H1 (cell line): ENCODE measurements around the gene ATXN2. TPM values are rescaled to one million over a fixed set of nuclear protein-coding genes. Genes with fewer than 3 reads are reported as not detected.

Source experiments
- CTCF ChIA-PET: fragments of 300-600 bp; sonication (Branson Sonifier 250); formaldehyde crosslinking; loops from one replicate; lab custom pipeline; 2021; ENCODE audit not compliant: partially characterized antibody; lab: Charles Lee
- POLR2A ChIA-PET: fragments of 300-600 bp; sonication (Branson Sonifier 250); formaldehyde crosslinking; loops from one replicate; lab custom pipeline; 2021; ENCODE audit warnings: inconsistent platforms; ENCODE audit not compliant: partially characterized antibody; lab: Charles Lee
- DNase-seq, 2 experiments: peaks; one replicate each; pipeline versions ENCODE4 v3.0.0 to v3.0.0-alpha.2; 2010 to 2022; ENCODE audit warnings: low spot score in 2 of 2, low read depth in 1 of 2, mixed read lengths in 1 of 2
- FAIRE-seq: peaks from 2 replicates; lab custom pipeline; 2011; peaks lifted over from hg19 to GRCh38; lab: Jason Lieb, UNC
- H2AFZ ChIP-seq: 2 replicates; pipeline ENCODE4 v1.8.1; 2012; ENCODE audit warnings: low read length, inconsistent platforms
- H2AK5ac ChIP-seq: 2 replicates; pipeline ENCODE4 v1.6.1; 2013; ENCODE audit warnings: low read depth, low read length
- H2BK120ac ChIP-seq: replicated peaks from 2 replicates; pipeline ENCODE3; 2013; ENCODE audit warnings: low read depth, low read length, inconsistent platforms
- H2BK12ac ChIP-seq: 2 replicates; pipeline ENCODE4 v1.6.1; 2013; ENCODE audit warnings: low read depth, low read length
- H2BK15ac ChIP-seq: 2 replicates; pipeline ENCODE4 v1.6.1; 2013; ENCODE audit warnings: low read length
- H2BK20ac ChIP-seq: 2 replicates; pipeline ENCODE4 v1.6.1; 2013; ENCODE audit warnings: low read length
- H2BK5ac ChIP-seq: 2 replicates; pipeline ENCODE4 v1.6.1; 2013; ENCODE audit warnings: low read depth, low read length
- H3K14ac ChIP-seq: 2 replicates; pipeline ENCODE4 v1.6.1; 2013; ENCODE audit warnings: inconsistent platforms; ENCODE audit not compliant: insufficient read length
- H3K18ac ChIP-seq: 2 replicates; pipeline ENCODE4 v1.6.1; 2013; ENCODE audit warnings: low read length; ENCODE audit errors: extremely low read depth
- H3K23ac ChIP-seq: 2 replicates; pipeline ENCODE4 v1.6.1; 2013; ENCODE audit warnings: inconsistent platforms; ENCODE audit not compliant: insufficient read length
- H3K23me2 ChIP-seq: 2 replicates; pipeline ENCODE4 v1.6.1; 2013; ENCODE audit warnings: low read depth, low read length
- H3K27ac ChIP-seq: 2 replicates; pipeline ENCODE4 v1.6.1; 2011; ENCODE audit warnings: low read depth, low read length, inconsistent platforms
- H3K27me3 ChIP-seq, 4 experiments: replicated peaks in 1 of 4; 1 replicate in 1 of 4; 2 replicates in 3 of 4; pipeline versions ENCODE4 v1.6.1 to v1.8.1; 2011 to 2013; ENCODE audit warnings: low read length in 3 of 4, mild to moderate bottlenecking in 3 of 4, inconsistent platforms in 2 of 4, mixed read lengths in 2 of 4, moderate library complexity in 1 of 4; ENCODE audit not compliant: control insufficient read depth in 3 of 4, insufficient read depth in 3 of 4; ENCODE audit errors: extremely low read depth in 1 of 4
- H3K36me3 ChIP-seq, 4 experiments: 2 replicates each; pipeline versions ENCODE4 v1.6.1 to v1.8.1; 2011 to 2013; ENCODE audit warnings: mild to moderate bottlenecking in 4 of 4, low read length in 3 of 4, moderate library complexity in 2 of 4, control low read depth in 1 of 4, inconsistent platforms in 1 of 4; ENCODE audit not compliant: insufficient read depth in 4 of 4, control insufficient read depth in 2 of 4
- H3K4ac ChIP-seq: replicated peaks from 2 replicates; pipeline ENCODE3; 2013; ENCODE audit warnings: low read length, low read depth, mixed read lengths, inconsistent platforms; ENCODE audit not compliant: insufficient read length
- H3K4me1 ChIP-seq, 4 experiments: replicated peaks in 1 of 4; 1 replicate in 1 of 4; 2 replicates in 3 of 4; pipeline versions ENCODE4 v1.6.1 to v1.8.1; 2011 to 2013; ENCODE audit warnings: low read length in 3 of 4, inconsistent platforms in 2 of 4, mixed read lengths in 1 of 4; ENCODE audit not compliant: insufficient read depth in 4 of 4, control insufficient read depth in 3 of 4
- H3K4me2 ChIP-seq, 2 experiments: 2 replicates each; pipeline versions ENCODE4 v1.6.1 to v1.8.1; 2011 to 2013; ENCODE audit warnings: low read depth in 2 of 2, low read length in 2 of 2, control low read depth in 1 of 2, inconsistent platforms in 1 of 2, mild to moderate bottlenecking in 1 of 2; ENCODE audit not compliant: insufficient read depth in 1 of 2
- H3K4me3 ChIP-seq, 4 experiments: fragments of 200-600, 300-600 bp in 1 of 4; sonication (generic), shearing (Covaris generic), sonication (Bioruptor Twin) in 1 of 4; 2 replicates each; pipeline versions ENCODE4 v1.5.1 to v1.8.1; 2011 to 2016; ENCODE audit warnings: low read length in 4 of 4, low read depth in 3 of 4, control low read depth in 2 of 4, inconsistent platforms in 2 of 4, mild to moderate bottlenecking in 2 of 4, mixed read lengths in 1 of 4, moderate library complexity in 1 of 4; ENCODE audit not compliant: insufficient read depth in 2 of 4; ENCODE audit errors: extremely low read depth in 1 of 4
- H3K56ac ChIP-seq: replicated peaks from 2 replicates; pipeline ENCODE3; 2013; ENCODE audit warnings: low read depth, mild to moderate bottlenecking, mixed read lengths, low read length, inconsistent platforms; ENCODE audit not compliant: insufficient read length
- H3K79me1 ChIP-seq: 2 replicates; pipeline ENCODE4 v1.6.1; 2013; ENCODE audit warnings: low read depth, low read length, control low read depth
- H3K79me2 ChIP-seq, 2 experiments: 2 replicates each; pipeline versions ENCODE4 v1.6.1 to v1.8.1; 2012 to 2013; ENCODE audit warnings: low read length in 2 of 2, mild to moderate bottlenecking in 2 of 2, inconsistent platforms in 1 of 2; ENCODE audit not compliant: insufficient read depth in 2 of 2, control insufficient read depth in 1 of 2
- H3K9ac ChIP-seq, 4 experiments: replicated peaks in 1 of 4; 1 replicate in 1 of 4; 2 replicates in 3 of 4; pipeline versions ENCODE4 v1.6.1 to v1.8.1; 2011 to 2013; ENCODE audit warnings: low read depth in 3 of 4, low read length in 3 of 4, control low read depth in 2 of 4, mild to moderate bottlenecking in 2 of 4, moderate library complexity in 2 of 4, inconsistent platforms in 1 of 4; ENCODE audit errors: extremely low read depth in 1 of 4
- H3K9me3 ChIP-seq, 2 experiments: 2 replicates each; pipeline versions ENCODE4 v1.6.1 to v1.8.1; 2012 to 2013; ENCODE audit warnings: mild to moderate bottlenecking in 2 of 2, moderate library complexity in 2 of 2, control low read depth in 1 of 2, inconsistent platforms in 1 of 2, low read depth in 1 of 2, low read length in 1 of 2, mixed read lengths in 1 of 2; ENCODE audit not compliant: insufficient read depth in 2 of 2
- H4K20me1 ChIP-seq, 2 experiments: replicated peaks in 1 of 2; 2 replicates each; pipeline versions ENCODE3 to v1.8.1; 2011 to 2013; ENCODE audit warnings: inconsistent platforms in 2 of 2, low read length in 2 of 2, mild to moderate bottlenecking in 1 of 2; ENCODE audit not compliant: insufficient read depth in 2 of 2, control insufficient read depth in 1 of 2
- H4K5ac ChIP-seq: 2 replicates; pipeline ENCODE4 v1.6.1; 2013; ENCODE audit warnings: low read length, low read depth, mixed read lengths, inconsistent platforms; ENCODE audit not compliant: insufficient read length
- H4K8ac ChIP-seq: 2 replicates; pipeline ENCODE4 v1.8.0; 2013; ENCODE audit warnings: mild to moderate bottlenecking, moderate library complexity, low read length, inconsistent platforms; ENCODE audit not compliant: insufficient read depth; ENCODE audit errors: extremely low read depth
- H4K91ac ChIP-seq: replicated peaks from 2 replicates; pipeline ENCODE3; 2013; ENCODE audit warnings: low read length, mixed read lengths, inconsistent platforms; ENCODE audit not compliant: insufficient read length
- BACH1 ChIP-seq: IDR thresholded peaks from 2 replicates; pipeline ENCODE4 v1.6.1; 2012; ENCODE audit warnings: low read length, improper control_type of control experiment
- CREB1 ChIP-seq: IDR thresholded peaks from 2 replicates; pipeline ENCODE4 v1.6.1; 2012; ENCODE audit warnings: inconsistent platforms
- EP300 ChIP-seq, 2 experiments: IDR thresholded peaks; 1 replicate in 1 of 2; 2 replicates in 1 of 2; pipeline ENCODE4 v1.6.1; 2011 to 2012; ENCODE audit warnings: low read depth in 2 of 2, low read length in 2 of 2, mild to moderate bottlenecking in 2 of 2, borderline replicate concordance in 1 of 2, inconsistent platforms in 1 of 2, moderate library complexity in 1 of 2
- RXRA ChIP-seq: IDR thresholded peaks from 2 replicates; pipeline ENCODE4 v1.6.1; 2011; ENCODE audit warnings: low read depth, mild to moderate bottlenecking, low read length, moderate library complexity; ENCODE audit not compliant: insufficient read depth
- SP2 ChIP-seq: IDR thresholded peaks from 2 replicates; pipeline ENCODE4 v1.6.1; 2012; ENCODE audit warnings: mild to moderate bottlenecking, low read length, inconsistent platforms
- TCF12 ChIP-seq: IDR thresholded peaks from 2 replicates; pipeline ENCODE4 v1.6.1; 2011; ENCODE audit warnings: low read depth, mild to moderate bottlenecking, low read length
- WGBS, 2 experiments: shearing (Covaris generic) in 1 of 2; methylation state at CpG; one replicate each; pipeline versions ENCODE4 v1.1.6 to v1.1.7; 2013 to 2015; ENCODE audit warnings: low lambda C conversion rate in 2 of 2, mixed read lengths in 2 of 2, inconsistent platforms in 1 of 2, low coverage in 1 of 2, missing lambda C conversion rate in 1 of 2; ENCODE audit not compliant: insufficient replicate concordance in 2 of 2, insufficient coverage in 1 of 2, insufficient read length in 1 of 2; ENCODE audit errors: extremely low coverage in 1 of 2, missing lambda C conversion rate in 1 of 2; 5-methylcytosine and 5-hydroxymethylcytosine counted together
- polyA plus RNA-seq, 7 experiments: library from polyadenylated mRNA; depleted of rRNA in 3 of 7; stranded (reverse) in 5 of 7; unstranded in 2 of 7; fragments of >200 nt in 5 of 7; fragments of 200-250 nt in 2 of 7; gene quantifications; 1 replicate in 5 of 7; 2 replicates in 1 of 7; 4 replicates in 1 of 7; pipeline versions ENCODE4 v1.2.1 to v1.2.3, GENCODE V29; 2011 to 2013; ENCODE audit warnings: missing spikeins in 2 of 7, mixed read lengths in 2 of 7
- total RNA-seq: library from RNA; stranded (reverse); fragmentation: NEBNext Ultra II Directional; extraction: Animal tissue kit (Norgen Biotek cat#: 25700); gene quantifications from 2 replicates; pipeline ENCODE4 v1.2.1, GENCODE V29; 2021

The ATXN2 gene
- total and polyA plus RNA-seq, 2 of the 8 experiments (the other 6 are each of a cell fraction or from before 2014, with no cell fraction given), result 46.6 to 80.7 TPM

DNA sequence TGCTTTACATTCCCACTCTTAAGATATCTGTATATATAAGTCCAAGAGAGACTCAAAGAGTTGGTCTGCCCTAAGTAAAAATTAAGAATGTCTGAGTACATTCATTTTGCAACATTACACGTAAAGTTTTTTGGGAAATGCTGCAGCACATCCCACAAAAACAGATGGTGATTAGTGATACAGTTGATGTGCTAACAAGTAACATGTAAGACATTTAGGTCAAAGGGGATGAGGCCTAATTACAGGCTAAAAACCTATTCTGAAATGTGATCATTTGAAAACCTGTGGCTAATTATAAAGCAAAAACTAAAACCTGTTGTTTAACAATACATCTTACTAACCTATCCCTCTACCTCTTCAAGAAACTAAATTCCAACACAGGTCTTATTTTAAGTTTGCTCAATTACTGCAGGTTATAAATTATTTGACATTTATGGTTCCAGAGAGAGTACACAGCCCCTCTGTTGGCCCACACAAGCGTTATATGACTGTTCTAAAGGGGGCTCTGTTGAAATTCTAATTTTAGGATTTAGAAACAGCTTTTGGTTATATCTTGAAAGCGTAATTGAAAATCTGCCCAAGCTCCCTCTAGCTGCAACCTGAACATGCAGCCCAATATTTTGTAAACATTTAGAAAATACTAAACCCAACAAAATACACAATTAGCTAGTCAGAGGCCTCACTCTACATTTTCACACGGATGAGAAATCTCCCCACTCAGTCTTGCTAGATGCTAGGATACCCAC, 43.7 kb upstream of the ATXN2 start:
- Histone ChIP-seq H3K23ac (no peak overlapping the region), H2BK20ac (no peak overlapping the region), H2BK12ac (no peak overlapping the region), H2BK15ac (no peak overlapping the region), H3K4me1 (no peaks in the 10 kb centered on the region), H2AFZ (no peak overlapping the region), H3K23me2 (no peaks in the 10 kb centered on the region), H3K18ac (no peak overlapping the region), H4K20me1 (no peaks in the 10 kb centered on the region), H3K4me3 (no peak overlapping the region), H3K14ac (no peak overlapping the region), H4K8ac (no peak overlapping the region), H3K79me2 (no peaks in the 10 kb centered on the region), H3K56ac (no peak overlapping the region), H3K79me1 (no peaks in the 10 kb centered on the region; the same call in 1 of the 2 replicates), H3K27ac (no peak overlapping the region), H3K36me3 (peaks cover 0 to 44% (median 20%) of the 10 kb centered on the region in 4 experiments), H4K91ac (no peak overlapping the region), H3K4me2 (no peak overlapping the region), H3K9ac (no peak overlapping the region), H3K9me3 (no peaks in the 10 kb centered on the region), H3K27me3 (no peaks in the 10 kb centered on the region), H2BK120ac (no peak overlapping the region), H2AK5ac (no peak overlapping the region), H3K4ac (no peak overlapping the region), H4K5ac (no peak overlapping the region), H2BK5ac (no peak overlapping the region)
- WGBS, 2 experiments, result 95% methylated on average over 4 of the region's 4 CpGs; no CpG with 5 or more reads in 1 of the 2 experiments
- POLR2A ChIA-PET, result interaction anchor here (1.3 kb wide), 1 partner anchor 11 kb away, joined by 4 read pairs; no protein-coding TSS in a partner anchor
- DNase-seq (no peak), FAIRE-seq (no peak)
- CTCF ChIA-PET, result interaction anchor here (0.6 to 1.6 kb wide), 5 partner anchors 9 to 105 kb away, joined by 3 to 6 read pairs (median 4); no protein-coding TSS in a partner anchor
- no peak for TF ChIP-seq CREB1
- no peak for TF ChIP-seq SP2
- TF ChIP-seq EP300 (IDR thresholded peaks at IDR 0.05; ENCODE audit: borderline replicate concordance in 1 of 2, low read depth in 2 of 2, low read length in 2 of 2), result no peak
- TF ChIP-seq RXRA, result no peak
- TF ChIP-seq BACH1, result no peak
- no peak for TF ChIP-seq TCF12
